Forelimb muscle (tissue), 1 donor: ENCODE measurements around the gene MCRS1. TPM values are rescaled to one million over a fixed set of nuclear protein-coding genes. Genes with fewer than 3 reads are reported as not detected.

Source experiments
- DNase-seq: peaks from one replicate; pipeline ENCODE4 v3.0.0-alpha.2; 2013; ENCODE audit warnings: low read depth
- polyA plus RNA-seq: library from polyadenylated mRNA; unstranded; fragments of 120-200 nt; gene quantifications from one replicate; pipeline ENCODE4 v1.2.1, GENCODE V29; 2013; ENCODE audit not compliant: insufficient read length

Gene MCRS1
- polyA plus RNA-seq, 1 donor, result 57.4 TPM

DNA sequence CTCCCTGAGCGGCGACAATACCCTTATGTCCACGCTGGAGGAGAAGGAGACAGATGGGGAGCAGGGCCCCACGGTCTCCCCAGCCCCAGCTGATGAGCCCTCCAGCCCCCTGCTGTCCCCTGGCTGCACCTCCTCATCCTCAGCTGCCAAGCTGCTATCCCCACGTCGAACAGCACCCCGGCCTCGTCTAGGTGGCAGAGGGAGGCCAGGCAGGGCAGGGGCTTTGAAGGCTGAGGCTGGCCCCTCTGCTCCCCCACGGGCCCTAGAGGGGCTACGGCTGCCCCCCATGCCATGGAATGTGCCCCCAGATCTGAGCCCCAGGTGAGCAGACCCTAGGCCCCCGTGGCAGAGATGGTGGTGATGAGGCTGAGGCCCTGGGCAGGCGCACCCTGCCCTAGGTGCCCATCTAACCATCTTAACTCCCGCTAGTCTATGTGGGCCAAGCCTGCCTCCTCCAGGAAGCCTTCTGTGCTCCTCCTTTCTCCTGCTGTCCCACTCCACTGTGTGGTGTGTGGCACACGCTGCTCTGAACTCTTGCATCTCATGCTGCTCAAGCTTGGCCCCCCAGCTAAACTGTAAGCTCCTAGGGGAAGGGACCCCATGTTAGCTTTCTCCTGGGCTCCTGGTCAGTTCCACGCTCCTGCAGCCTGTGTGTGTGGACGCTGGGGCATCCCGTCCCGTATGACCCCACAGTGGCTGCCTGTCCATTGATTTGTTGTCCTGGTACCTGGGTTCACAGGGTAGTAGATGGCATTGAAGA lies 12.1 kb downstream of the MCRS1 start:
- no peak for DNase-seq

DNA sequence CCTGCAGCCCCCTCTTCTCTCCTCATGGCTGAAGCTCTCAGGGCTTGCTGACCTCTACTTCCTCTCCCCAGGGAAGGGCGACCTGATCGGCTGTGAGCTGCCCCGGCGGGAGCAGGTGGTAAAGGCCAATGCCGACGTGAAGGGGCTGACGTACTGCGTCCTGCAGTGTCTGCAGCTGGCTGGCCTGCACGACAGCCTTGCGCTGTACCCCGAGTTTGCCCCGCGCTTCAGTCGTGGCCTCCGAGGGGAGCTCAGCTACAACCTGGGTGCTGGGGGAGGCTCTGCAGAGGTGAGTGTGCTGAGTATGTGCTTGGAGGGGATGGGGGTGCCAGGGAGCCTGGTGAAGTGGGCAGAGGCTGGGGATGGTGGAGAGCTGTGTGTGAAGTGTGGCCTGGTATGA lies 13.7 kb downstream of the MCRS1 start:
- DNase-seq, result no peak

DNA sequence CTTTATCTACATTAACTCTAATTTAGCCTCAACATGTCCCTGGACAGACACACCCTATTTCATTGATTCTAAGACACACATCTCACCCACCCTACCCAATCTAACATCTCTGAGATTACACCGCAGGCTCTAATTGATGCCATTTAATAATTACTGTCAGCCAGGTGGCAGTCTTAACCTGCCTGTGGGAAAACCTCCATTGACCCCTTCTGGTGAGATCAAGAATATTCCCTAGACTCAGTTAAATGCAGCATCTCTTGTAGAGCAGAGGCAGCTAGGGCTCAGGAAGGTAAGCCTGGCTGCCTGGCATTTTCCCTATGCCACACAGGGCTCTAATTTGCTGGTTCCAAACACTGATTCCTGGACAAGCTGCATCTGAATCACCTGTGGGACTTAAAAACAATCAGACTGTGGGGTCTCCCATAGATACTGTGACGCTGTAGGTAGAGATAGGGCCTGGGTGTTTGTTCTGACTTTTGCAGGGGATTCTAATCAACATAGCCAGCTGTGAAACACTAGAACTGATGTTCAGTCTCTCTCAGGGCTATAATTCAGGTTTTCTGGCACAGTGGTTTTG lies 14.3 kb downstream of the MCRS1 start:
- DNase-seq, result no peak

DNA sequence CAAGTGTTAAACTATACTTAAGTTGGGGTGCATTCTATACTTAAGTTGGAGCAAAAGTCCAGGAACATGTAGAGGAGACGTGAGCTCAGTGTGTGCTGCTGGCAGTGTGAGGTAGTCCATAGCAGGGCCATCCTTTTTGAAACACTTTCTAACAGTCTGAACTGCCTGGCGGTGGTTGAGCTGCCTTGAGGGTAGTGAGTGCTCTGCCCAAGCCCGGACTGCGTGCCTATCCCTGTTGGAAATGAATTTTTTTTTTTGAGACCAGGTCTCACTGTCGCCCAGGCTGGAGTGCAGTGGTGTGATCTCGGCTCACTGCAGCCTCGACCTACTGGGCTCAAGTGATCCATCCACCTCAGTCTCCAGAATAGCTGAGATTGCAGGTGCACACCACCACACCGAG lies 15.0 kb downstream of the MCRS1 start:
- DNase-seq, result no peak

DNA sequence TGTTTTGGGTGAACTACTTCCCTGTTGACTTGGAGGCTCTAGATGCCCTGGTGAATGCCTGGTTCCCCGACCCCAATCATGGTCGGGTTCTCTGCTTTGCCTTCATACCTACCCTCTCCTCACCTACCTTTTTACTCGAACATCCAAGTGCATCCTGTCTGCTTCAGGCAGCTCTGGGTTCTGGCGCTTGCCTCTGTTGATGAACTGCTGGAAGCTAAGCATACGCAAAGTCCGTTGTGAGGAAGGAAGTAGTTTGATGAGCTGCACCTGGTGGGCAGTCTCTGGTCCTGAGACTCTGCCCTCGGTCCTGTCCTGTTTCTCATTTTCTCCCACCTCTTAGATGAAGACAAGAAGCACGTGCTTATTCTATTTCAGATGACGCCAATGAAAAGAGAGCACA lies 15.5 kb downstream of the MCRS1 start:
- DNase-seq, result no peak

DNA sequence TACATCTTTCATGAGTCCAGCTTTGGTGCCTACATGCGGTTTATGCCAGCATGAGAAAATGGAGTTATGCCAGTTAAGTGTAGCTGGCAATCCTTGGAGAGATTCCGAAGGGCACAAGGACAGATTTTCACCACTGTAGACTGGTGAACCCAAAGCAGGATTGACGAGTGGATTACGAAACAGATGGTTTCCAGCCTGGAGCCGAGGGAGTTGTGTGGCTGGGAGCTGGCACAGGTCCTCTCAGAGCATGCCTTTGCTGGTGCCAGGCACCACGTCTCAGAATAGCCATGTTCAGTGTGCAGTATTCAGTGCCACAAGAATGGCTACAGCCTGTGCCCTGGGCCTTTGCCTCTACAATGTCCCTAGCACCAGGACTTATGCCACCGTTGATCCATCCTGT lies 15.9 kb downstream of the MCRS1 start:
- DNase-seq, result no peak

DNA sequence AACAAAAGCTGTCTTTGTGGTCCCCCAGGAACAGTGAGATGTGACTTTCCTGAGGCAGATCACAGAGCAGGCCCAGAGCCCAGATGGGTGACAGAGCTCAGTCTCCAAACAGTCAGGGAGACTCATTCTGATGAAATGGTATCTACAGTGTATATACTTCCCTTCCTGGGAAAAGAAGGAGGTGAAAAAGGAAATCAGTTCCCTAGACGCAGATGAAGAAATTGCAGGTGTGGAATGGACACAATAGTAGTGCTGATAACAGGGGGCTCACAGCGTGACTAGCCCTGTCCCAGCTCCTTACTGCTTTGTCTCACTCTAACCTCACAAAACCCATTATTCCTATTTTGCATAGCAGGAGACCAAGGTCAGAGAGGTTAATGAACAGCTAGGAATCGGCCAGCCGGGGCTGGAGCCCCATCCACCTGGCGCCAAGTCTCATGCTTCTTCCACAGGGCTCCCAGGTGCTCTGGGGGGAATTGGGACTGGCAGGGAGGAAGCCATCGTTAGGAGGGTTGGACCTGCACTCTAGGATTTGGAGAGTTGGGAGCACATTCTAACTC lies 17.2 kb downstream of the MCRS1 start:
- no peak for DNase-seq

DNA sequence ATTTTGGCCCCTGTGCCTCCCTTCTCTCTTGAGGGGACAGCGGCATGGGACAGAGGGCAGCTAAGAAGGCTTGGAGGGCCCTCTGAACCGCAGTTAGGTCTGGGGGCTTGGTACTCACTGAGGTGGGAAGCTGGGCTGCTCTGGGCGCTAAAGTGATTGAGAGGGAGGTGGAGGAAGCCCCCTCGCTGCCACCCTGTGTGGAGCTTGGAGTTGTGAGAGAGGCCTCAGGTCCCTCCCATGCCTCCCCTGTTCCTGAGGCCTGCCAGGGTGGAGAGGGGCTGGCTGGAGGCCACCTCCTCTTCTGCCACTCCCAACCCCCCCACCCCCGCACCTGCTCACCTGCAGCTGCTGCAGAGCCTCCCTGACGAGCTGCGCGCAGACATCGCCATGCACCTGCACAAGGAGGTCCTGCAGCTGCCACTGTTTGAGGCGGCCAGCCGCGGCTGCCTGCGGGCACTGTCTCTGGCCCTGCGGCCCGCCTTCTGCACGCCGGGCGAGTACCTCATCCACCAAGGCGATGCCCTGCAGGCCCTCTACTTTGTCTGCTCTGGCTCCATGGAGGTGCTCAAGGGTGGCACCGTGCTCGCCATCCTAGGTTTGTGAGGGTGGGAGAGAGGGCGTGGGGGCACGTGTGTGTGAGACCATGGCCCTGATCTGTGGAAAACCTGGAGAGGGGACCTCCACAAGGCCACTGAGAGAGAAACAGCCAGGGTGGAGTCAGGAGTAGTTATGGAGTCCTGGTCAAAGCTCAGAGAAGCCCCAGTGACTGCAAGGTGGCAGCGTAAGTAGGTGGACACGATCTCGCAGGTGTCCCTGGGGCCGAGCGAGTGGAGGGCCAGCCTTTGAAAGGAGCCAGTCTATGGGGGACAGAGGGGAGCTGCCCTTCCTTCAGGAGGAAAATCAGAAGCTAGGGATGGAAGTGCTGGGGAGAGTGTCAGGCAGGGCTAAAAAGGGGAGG lies 17.9 kb downstream of the MCRS1 start:
- no peak for DNase-seq

DNA sequence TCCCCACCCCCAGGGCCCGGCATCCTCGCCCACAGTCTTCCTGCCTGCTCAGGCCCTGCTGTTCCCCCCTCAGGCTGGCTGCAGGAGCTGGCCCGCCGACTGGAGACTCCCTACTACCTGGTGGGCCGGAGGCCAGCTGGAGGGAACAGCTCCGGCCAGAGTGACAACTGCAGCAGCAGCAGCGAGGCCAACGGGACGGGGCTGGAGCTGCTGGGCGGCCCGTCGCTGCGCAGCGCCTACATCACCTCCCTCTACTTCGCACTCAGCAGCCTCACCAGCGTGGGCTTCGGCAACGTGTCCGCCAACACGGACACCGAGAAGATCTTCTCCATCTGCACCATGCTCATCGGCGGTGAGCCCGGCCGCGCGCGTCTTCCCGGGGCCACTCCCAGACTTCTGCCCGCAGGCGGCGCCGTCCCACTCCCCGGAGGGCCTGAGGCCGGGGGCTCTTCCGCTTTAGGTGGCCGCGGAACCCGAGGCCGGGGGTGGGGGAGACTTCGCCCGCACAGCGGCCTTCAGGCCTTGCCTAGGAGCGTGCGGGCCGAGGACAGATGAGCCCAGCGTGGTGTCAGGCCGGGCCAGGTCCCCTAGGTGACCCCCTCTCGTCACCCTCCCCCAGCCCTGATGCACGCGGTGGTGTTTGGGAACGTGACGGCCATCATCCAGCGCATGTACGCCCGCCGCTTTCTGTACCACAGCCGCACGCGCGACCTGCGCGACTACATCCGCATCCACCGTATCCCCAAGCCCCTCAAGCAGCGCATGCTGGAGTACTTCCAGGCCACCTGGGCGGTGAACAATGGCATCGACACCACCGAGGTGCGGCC lies 18.9 kb downstream of the MCRS1 start:
- DNase-seq, result no peak

DNA sequence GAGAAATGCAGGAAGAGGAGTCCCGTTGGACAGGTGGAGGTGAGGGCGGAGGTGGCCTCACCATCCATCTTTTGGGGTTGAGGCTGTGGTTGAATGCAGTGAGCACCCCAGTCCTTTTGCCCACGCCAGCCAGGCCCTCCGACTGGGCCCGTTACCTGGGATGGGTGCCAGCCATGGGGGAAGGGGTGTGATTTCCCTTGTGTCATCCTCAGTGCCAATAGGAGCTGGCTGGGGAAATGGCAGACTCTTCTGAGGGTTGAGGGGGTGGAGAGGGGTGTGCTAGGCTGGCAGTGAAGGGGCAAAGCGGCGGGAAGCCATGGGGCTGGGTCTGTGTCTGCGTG lies 19.5 kb downstream of the MCRS1 start:
- no peak for DNase-seq

DNA sequence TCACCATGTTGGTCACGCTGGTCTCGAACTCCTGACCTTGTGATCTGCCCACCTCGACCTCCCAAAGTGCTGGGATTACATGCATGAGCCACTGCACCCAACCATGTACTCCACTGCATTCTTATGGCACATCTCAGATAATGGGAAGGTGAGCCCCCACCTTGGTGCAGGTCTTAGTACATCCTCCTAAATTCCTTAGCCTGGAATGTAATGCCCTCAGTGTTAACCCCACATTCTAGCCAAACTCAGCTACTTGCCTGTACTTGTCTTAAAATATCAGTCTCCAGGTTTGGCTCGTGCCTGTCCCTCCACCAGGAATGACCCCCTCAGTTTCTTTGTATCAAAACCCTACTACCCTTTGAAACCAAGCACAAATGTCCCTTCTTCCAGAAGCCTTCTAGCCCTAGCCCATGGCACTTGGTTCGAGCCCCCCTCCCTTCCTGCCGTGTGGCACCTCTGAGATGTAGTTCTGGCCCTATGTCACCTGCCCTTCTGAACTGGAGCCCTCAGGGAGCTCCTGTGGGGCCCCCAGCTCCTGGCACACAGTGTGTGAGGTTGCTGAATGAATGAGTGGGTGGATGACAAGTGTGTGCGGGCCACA lies 20.8 kb downstream of the MCRS1 start:
- no peak for DNase-seq

DNA sequence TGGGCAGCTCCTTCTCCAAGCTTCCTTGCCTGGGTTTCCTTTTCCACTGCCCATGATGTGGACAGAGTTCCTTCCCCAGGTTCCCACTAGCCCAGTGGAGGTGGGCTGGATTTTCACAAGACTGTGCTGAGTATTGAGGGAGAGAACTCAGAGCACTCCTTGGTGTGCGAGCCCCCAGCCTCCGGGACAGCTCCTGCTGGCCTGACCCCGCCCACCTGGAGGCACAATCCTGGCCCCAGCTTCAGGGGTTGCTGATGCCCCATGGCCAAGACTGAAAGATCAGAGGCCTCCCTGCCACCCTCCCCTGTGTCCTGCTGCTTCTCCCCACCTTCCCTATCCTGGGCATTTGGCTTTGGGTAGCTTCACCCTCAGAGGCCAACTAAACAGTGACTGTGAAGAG lies 21.5 kb downstream of the MCRS1 start:
- DNase-seq, result no peak

DNA sequence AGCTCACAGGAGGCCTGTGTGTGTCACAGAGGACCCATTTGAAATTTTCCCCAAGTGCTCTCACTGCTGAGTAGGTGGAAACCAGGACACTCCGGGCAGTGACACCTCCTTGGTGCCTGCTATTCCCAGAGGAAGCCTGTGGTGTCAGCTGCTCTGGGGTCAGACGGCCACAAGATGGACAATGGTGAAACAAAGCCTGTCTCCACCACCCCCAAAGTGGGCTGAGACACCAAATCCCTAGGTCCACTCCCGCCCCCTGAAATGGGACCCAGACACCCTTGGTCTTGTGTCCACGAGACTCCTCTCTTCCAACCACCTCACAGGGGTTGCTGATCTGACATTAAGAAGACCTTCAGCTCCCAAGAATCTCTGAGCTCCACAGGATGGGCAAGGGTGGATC lies 22.1 kb downstream of the MCRS1 start:
- DNase-seq, result no peak

DNA sequence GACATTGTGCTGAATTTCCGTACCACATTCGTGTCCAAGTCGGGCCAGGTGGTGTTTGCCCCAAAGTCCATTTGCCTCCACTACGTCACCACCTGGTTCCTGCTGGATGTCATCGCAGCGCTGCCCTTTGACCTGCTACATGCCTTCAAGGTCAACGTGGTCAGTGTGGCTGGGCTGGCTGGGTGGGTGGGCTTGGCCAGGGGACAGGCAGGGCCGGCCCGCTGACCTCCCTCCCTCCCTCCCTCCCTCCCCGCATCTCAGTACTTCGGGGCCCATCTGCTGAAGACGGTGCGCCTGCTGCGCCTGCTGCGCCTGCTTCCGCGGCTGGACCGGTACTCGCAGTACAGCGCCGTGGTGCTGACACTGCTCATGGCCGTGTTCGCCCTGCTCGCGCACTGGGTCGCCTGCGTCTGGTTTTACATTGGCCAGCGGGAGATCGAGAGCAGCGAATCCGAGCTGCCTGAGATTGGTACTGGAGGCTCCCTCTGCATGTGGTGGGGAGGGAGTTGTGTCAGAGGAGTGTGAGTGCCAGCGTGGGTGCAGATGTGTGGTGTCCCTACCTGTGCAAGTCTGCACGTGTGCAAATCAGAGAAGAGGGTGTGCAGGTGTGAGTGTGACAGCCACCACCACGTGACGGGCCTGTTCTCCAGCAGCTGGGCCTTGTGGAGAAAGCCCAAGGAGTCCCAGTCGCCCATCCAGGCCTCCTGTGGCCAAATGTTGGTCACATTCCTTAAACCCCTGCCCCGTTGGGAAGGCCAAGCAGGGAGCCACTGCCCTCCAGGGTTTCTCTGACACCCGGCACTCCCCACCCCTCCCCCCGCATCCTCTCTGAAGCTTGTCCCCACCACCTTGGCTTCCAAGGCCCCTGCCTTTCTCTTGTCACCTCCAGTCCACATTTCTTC lies 23.8 kb downstream of the MCRS1 start:
- no peak for DNase-seq

DNA sequence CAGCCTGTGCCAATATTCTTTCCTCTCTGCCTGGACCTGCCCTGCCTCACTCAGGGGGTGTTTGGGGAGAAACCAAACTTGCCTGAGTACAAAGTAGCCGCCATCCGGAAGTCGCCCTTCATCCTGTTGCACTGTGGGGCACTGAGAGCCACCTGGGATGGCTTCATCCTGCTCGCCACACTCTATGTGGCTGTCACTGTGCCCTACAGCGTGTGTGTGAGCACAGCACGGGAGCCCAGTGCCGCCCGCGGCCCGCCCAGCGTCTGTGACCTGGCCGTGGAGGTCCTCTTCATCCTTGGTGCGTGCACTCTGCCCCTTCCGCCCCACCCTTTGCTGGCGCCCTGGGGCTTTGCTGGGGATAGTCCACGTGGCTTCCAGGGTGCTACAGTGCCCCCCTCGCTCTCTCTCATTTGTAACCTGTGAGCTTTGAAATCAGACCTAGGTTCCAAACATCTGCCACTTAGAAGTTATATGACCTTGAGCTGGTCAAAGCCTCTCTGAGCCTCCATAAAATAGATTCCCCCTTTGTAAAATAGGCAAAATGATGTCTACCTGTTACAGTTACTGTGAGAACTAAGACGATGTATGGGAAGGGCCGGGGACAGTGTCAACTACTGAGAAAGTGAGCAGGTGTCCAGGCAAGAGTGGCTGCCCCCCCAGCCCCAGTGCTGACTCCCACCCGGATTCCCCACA lies 24.6 kb downstream of the MCRS1 start:
- no peak for DNase-seq

DNA sequence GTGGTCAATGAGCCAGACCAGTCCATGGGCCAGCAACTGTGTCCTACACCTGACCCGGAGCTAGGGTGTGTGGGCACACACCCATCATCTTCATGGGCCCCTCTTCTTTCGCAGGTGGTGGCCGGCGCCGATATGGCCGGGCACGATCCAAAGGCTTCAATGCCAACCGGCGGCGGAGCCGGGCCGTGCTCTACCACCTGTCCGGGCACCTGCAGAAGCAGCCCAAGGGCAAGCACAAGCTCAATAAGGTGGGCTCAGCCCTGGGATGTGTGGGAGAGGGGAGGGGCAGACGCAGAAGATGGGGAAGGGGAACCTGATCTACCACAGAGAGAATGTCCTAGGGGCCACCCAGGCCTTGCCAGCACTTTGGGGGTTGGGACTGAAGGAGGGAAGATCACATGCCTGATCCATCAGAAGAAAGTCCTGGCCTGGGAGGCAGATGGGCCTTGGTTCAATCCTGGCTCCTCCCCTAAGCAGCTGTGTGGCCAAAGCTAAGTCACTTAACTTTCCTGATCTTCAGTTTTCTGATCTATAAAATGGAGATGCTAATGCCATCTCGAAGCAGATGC lies 25.3 kb downstream of the MCRS1 start:
- DNase-seq, result no peak

DNA sequence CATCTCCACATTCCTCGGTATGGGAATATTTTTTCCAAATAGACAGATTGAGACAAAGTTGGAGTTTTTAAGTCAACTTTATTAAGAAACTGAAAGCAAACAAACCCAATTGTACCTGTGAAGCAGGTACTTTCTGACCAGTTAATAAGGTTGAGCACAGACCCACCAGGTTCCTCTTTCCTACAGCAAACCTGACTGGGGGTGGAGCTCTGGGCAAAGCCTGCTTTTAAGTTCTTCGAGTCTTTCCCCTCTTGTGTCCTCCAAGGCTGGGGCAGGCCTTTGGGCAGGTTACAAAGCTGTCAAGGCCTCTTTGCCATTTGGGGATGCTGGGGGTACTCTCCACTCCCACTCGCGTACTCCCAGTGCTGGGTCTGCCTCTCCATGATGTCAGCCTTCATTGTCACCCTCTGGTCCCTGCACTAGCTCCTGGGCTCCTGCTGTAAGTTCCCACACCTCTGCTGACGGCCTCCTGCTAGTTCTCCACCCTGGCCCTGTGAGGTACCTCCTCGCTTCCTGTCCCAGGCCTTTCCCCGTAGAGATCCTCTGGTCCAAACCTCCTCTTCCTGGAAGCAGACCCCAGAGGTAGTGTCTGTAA lies 25.9 kb downstream of the MCRS1 start:
- no peak for DNase-seq

DNA sequence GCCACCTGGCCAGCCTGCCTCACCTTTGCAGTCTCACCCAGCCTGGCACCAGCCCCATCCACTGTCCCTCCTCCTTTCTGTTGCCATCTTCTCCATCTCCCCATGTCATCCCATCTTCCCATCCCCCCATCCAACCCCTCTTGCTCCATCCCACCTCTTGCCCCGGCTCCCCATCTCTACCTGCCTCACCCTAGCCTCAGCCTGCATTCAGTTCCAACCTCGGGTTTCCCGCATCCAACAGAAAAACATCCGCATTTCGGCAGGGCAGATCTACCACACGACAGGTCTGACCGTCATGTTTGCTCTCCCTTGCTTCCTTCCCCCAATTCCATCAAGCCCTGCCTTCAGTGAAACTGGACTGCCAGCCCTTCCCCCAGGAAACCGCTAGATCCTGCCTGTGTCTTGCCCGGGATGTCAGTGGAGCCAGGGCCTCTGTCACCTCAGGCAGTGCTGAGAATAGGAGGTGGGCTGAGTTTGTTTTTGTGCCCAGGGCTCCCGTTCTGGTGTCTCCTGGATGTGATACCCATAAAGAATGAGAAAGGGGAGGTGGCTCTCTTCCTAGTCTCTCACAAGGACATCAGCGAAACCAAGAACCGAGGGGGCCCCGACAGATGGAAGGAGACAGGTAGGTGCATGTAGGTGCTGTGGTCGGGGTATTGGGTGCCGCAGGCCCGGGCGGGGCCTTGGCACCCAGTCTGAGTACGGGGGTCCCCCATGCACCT lies 26.6 kb downstream of the MCRS1 start:
- DNase-seq, result no peak
